IMR-90 (cell line): ENCODE measurements around the gene FOXP1. TPM values are rescaled to one million over a fixed set of nuclear protein-coding genes. Genes with fewer than 3 reads are reported as not detected.

Experiments
- ATAC-seq: fragments of 200-7000 bp; cut with Tn5 transposase; 2 replicates; pipeline ENCODE4 v1.9.1; 2020; ENCODE audit warnings: low read depth, mild to moderate bottlenecking, moderate library complexity
- BruUV-seq: library from RNA; stranded (reverse); fragments of 400-500 nt; replicated peaks from 2 replicates; lab custom pipeline; 2021; lab: Mats Ljungman, UMichigan
- CTCF ChIA-PET: fragments of 300-600 bp; formaldehyde crosslinking; extraction: SDS; loops from one replicate; lab custom pipeline; 2021; ENCODE audit warnings: antibody characterized with exemption; lab: Yijun Ruan, JAX
- POLR2A ChIA-PET: fragments of 300-600 bp; sonication (Branson Sonifier 250); formaldehyde crosslinking; loops from one replicate; lab custom pipeline; 2022; ENCODE audit warnings: antibody characterized with exemption; ENCODE audit not compliant: unreplicated experiment; lab: Charles Lee
- DNase-seq: peaks from one replicate; pipeline ENCODE4 v3.0.0; 2013
- H2AFZ ChIP-seq: replicated peaks from 2 replicates; pipeline ENCODE3; 2013; ENCODE audit warnings: low read length, mild to moderate bottlenecking; ENCODE audit not compliant: poor library complexity
- H2AK5ac ChIP-seq: 2 replicates; pipeline ENCODE4 v1.6.1; 2013; ENCODE audit warnings: low read depth, low read length, inconsistent platforms
- H2AK9ac ChIP-seq: replicated peaks from 2 replicates; pipeline ENCODE3; 2013; ENCODE audit warnings: mild to moderate bottlenecking, low read depth, low read length, moderate library complexity; ENCODE audit not compliant: poor library complexity
- H2BK120ac ChIP-seq: 2 replicates; pipeline ENCODE4 v1.6.1; 2013; ENCODE audit warnings: low read depth, low read length, inconsistent platforms
- H2BK15ac ChIP-seq: 3 replicates; pipeline ENCODE4 v1.6.1; 2013; ENCODE audit warnings: low read depth, low read length, inconsistent platforms
- H2BK20ac ChIP-seq: 2 replicates; pipeline ENCODE4 v1.6.1; 2013; ENCODE audit warnings: low read depth, mild to moderate bottlenecking, inconsistent platforms, low read length, moderate library complexity
- H2BK5ac ChIP-seq: 2 replicates; pipeline ENCODE4 v1.6.1; 2013; ENCODE audit warnings: mild to moderate bottlenecking, low read depth, low read length, inconsistent platforms; ENCODE audit not compliant: poor library complexity, severe bottlenecking
- H3K14ac ChIP-seq: replicated peaks from 2 replicates; pipeline ENCODE4 v1.6.1; 2013; ENCODE audit warnings: low read depth, low read length, inconsistent platforms
- H3K18ac ChIP-seq: 2 replicates; pipeline ENCODE4 v1.6.1; 2013; ENCODE audit warnings: low read depth, low read length, control low read depth
- H3K23ac ChIP-seq: 2 replicates; pipeline ENCODE4 v1.6.1; 2013; ENCODE audit warnings: low read depth, low read length, inconsistent platforms
- H3K27ac ChIP-seq: 2 replicates; pipeline ENCODE4 v1.5.1; 2013; ENCODE audit warnings: mild to moderate bottlenecking, control low read depth, low read length; ENCODE audit not compliant: insufficient read depth
- H3K27me3 ChIP-seq: 2 replicates; pipeline ENCODE4 v1.6.1; 2013; ENCODE audit warnings: low read length; ENCODE audit not compliant: control insufficient read depth, insufficient read depth
- H3K36me3 ChIP-seq: 2 replicates; pipeline ENCODE4 v1.6.1; 2013; ENCODE audit warnings: low read length, mixed read lengths; ENCODE audit not compliant: control insufficient read depth, insufficient read depth
- H3K4ac ChIP-seq: 2 replicates; pipeline ENCODE4 v1.6.1; 2013; ENCODE audit warnings: low read depth, low read length, inconsistent platforms
- H3K4me1 ChIP-seq: 2 replicates; pipeline ENCODE4 v1.6.1; 2013; ENCODE audit warnings: low read length, mixed read lengths; ENCODE audit not compliant: control insufficient read depth, insufficient read depth
- H3K4me2 ChIP-seq: 2 replicates; pipeline ENCODE4 v1.6.1; 2013; ENCODE audit warnings: low read depth, mild to moderate bottlenecking, control low read depth, low read length, moderate library complexity
- H3K4me3 ChIP-seq: 2 replicates; pipeline ENCODE4 v1.5.1; 2013; ENCODE audit warnings: low read depth, mild to moderate bottlenecking, control low read depth, low read length, moderate library complexity; ENCODE audit not compliant: insufficient read depth
- H3K56ac ChIP-seq: 2 replicates; pipeline ENCODE4 v1.6.1; 2013; ENCODE audit warnings: low read length, inconsistent platforms; ENCODE audit not compliant: insufficient read depth; ENCODE audit errors: extremely low read depth
- H3K79me1 ChIP-seq, 2 experiments: 2 replicates each; pipeline ENCODE4 v1.6.1; 2013; ENCODE audit warnings: low read length in 2 of 2, inconsistent platforms in 1 of 2, low read depth in 1 of 2
- H3K9ac ChIP-seq: 2 replicates; pipeline ENCODE4 v1.6.1; 2013; ENCODE audit warnings: low read depth, low read length, control low read depth
- H3K9me1 ChIP-seq: 2 replicates; pipeline ENCODE4 v1.6.1; 2013; ENCODE audit warnings: low read length, inconsistent platforms; ENCODE audit not compliant: insufficient read depth
- H3K9me3 ChIP-seq: 2 replicates; pipeline ENCODE4 v1.6.1; 2013; ENCODE audit warnings: low read length; ENCODE audit not compliant: control insufficient read depth, insufficient read depth
- H4K20me1 ChIP-seq: 2 replicates; pipeline ENCODE4 v1.6.1; 2013; ENCODE audit warnings: low read length, inconsistent platforms; ENCODE audit not compliant: insufficient read depth
- H4K5ac ChIP-seq: 2 replicates; pipeline ENCODE4 v1.6.1; 2013; ENCODE audit warnings: mild to moderate bottlenecking, low read depth, low read length, control low read depth
- H4K8ac ChIP-seq, 2 experiments: 2 replicates each; pipeline ENCODE4 v1.6.1; 2013; ENCODE audit warnings: low read depth in 2 of 2, low read length in 2 of 2, control low read depth in 1 of 2, inconsistent platforms in 1 of 2
- H4K91ac ChIP-seq: 2 replicates; pipeline ENCODE4 v1.6.1; 2013; ENCODE audit warnings: low read depth, low read length, inconsistent platforms; ENCODE audit not compliant: insufficient read depth
- BHLHE40 ChIP-seq: fragments of 150-350 bp; IDR thresholded peaks from 2 replicates; pipeline ENCODE4 v1.6.1; 2016; ENCODE audit warnings: mild to moderate bottlenecking, low read depth, low read length
- MAZ ChIP-seq: IDR thresholded peaks from 2 replicates; pipeline ENCODE4 v1.6.1; 2012; ENCODE audit warnings: low read depth, mild to moderate bottlenecking, low read length, improper control_type of control experiment, moderate library complexity, borderline replicate concordance
- WGBS, 2 experiments: methylation state at CpG; one replicate each; pipeline versions ENCODE4 v1.1.5 to v1.1.7; 2013; ENCODE audit warnings: missing lambda C conversion rate in 2 of 2; ENCODE audit not compliant: insufficient read length in 1 of 2; ENCODE audit errors: extremely low coverage in 2 of 2; 5-methylcytosine and 5-hydroxymethylcytosine counted together
- dilution Hi-C: fragments of 300-500 bp; cut with HindIII; formaldehyde crosslinking; loops from one replicate; pipeline ENCODE4 v1.14.3; 2018; ENCODE audit warnings: low sequenced_read_pairs; ENCODE audit not compliant: unreplicated experiment
- in situ Hi-C: fragments of 300-500 bp; cut with MboI; formaldehyde crosslinking; loops from 3 replicates; pipeline ENCODE4 v1.14.3; 2019; ENCODE audit warnings: low sequenced_read_pairs, inconsistent platforms, mixed read lengths
- intact Hi-C: fragments of 100-400 bp; cut with micrococcal nuclease; formaldehyde crosslinking; loops from 2 replicates; pipeline ENCODE4 v1.10.0; 2022
- polyA plus RNA-seq, 3 experiments: library from polyadenylated mRNA; depleted of rRNA; stranded (reverse); fragments of >200 nt; gene quantifications; 2 replicates each; pipeline ENCODE4 v1.2.3, GENCODE V29; 2012; ENCODE audit warnings: low replicate concordance in 1 of 3
- total RNA-seq: library from RNA; depleted of rRNA; stranded (reverse); fragments of >200 nt; gene quantifications from 2 replicates; pipeline ENCODE4 v1.2.3, GENCODE V29; 2012
- TF ChIP-seq, protein P1 (sequence below): conservative IDR thresholded peaks from 2 replicates; pipeline ENCODE4 v1.5.1; 2012; ENCODE audit warnings: mild to moderate bottlenecking, low read depth, low read length, improper control_type of control experiment
- TF ChIP-seq, protein P2 (sequence below): fragments of 150-350 bp; IDR thresholded peaks from 2 replicates; pipeline ENCODE4 v1.6.1; 2016; ENCODE audit warnings: low read depth, mild to moderate bottlenecking, low read length, moderate library complexity, borderline replicate concordance

The FOXP1 gene
- total and polyA plus RNA-seq, 2 of the 4 experiments (the other 2 are of a cell fraction): 37.0 to 132 TPM

DNA sequence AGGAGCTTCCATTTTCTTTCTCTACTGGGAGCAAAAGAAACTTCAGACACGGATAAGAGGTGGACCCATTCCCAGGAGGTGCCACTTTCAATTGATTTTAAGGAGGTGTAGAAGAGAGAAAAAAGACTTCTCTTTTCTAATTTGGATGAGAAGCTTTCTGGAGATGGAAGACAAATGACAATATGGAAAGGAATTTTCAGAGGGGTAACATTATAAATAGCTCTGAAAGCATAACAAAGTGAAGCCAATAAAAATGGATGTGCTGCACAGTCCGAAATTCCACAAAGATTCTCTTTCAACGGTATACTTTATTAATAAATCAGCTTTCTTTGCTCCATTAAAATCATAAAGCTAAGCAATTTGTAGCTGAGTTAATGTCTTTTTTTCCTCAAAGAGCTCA is 663.9 kb downstream of the FOXP1 start:
- no peak overlapping the region for H3K14ac ChIP-seq
- H3K23ac ChIP-seq: no peak overlapping the region
- no peak overlapping the region for H3K18ac ChIP-seq
- in situ Hi-C loops (no loop called here), intact Hi-C loops (no loop called here), dilution Hi-C loops (no loop called here)
- no peaks in the 10 kb centered on the region for H3K27me3 ChIP-seq
- H3K9ac ChIP-seq: no peak overlapping the region
- no peak overlapping the region for H3K27ac ChIP-seq
- H3K79me1 ChIP-seq: no peaks in the 10 kb centered on the region
- H3K9me3 ChIP-seq: no peaks in the 10 kb centered on the region
- H2AK5ac ChIP-seq: no peak overlapping the region
- H3K4me3 ChIP-seq: no peak overlapping the region
- no peaks in the 10 kb centered on the region for H3K4me1 ChIP-seq
- H4K91ac ChIP-seq: no peak overlapping the region
- POLR2A ChIA-PET: no interaction called here
- no peak overlapping the region for H4K5ac ChIP-seq
- no peaks in the 10 kb centered on the region for H3K36me3 ChIP-seq
- no peak overlapping the region for H2AFZ ChIP-seq
- H3K4ac ChIP-seq: no peak overlapping the region
- H4K8ac ChIP-seq: no peak overlapping the region
- CTCF ChIA-PET: no interaction called here
- DNase-seq (no peak), ATAC-seq (no peak)
- H3K4me2 ChIP-seq: no peak overlapping the region
- no peaks in the 10 kb centered on the region for H3K9me1 ChIP-seq
- H2BK15ac ChIP-seq: no peak overlapping the region
- no CpG with 5 or more reads among the region's 3 CpGs for WGBS, 2 experiments
- no peak overlapping the region for H2BK5ac ChIP-seq
- H2BK20ac ChIP-seq: no peak overlapping the region
- TF ChIP-seq, protein P1, sequence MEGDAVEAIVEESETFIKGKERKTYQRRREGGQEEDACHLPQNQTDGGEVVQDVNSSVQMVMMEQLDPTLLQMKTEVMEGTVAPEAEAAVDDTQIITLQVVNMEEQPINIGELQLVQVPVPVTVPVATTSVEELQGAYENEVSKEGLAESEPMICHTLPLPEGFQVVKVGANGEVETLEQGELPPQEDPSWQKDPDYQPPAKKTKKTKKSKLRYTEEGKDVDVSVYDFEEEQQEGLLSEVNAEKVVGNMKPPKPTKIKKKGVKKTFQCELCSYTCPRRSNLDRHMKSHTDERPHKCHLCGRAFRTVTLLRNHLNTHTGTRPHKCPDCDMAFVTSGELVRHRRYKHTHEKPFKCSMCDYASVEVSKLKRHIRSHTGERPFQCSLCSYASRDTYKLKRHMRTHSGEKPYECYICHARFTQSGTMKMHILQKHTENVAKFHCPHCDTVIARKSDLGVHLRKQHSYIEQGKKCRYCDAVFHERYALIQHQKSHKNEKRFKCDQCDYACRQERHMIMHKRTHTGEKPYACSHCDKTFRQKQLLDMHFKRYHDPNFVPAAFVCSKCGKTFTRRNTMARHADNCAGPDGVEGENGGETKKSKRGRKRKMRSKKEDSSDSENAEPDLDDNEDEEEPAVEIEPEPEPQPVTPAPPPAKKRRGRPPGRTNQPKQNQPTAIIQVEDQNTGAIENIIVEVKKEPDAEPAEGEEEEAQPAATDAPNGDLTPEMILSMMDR: no peak
- no peak for TF ChIP-seq BHLHE40
- TF ChIP-seq, protein P2, sequence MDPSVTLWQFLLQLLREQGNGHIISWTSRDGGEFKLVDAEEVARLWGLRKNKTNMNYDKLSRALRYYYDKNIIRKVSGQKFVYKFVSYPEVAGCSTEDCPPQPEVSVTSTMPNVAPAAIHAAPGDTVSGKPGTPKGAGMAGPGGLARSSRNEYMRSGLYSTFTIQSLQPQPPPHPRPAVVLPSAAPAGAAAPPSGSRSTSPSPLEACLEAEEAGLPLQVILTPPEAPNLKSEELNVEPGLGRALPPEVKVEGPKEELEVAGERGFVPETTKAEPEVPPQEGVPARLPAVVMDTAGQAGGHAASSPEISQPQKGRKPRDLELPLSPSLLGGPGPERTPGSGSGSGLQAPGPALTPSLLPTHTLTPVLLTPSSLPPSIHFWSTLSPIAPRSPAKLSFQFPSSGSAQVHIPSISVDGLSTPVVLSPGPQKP: no peak
- no peak for TF ChIP-seq MAZ
- no peaks in the 10 kb centered on the region for H4K20me1 ChIP-seq
- H2AK9ac ChIP-seq: no peak overlapping the region
- BruUV-seq: no TSS peak
- no peak overlapping the region for H3K56ac ChIP-seq
- no peak overlapping the region for H2BK120ac ChIP-seq
